ENCODE measurements around the gene ZBTB2. TPM values are rescaled to one million over a fixed set of nuclear protein-coding genes. Genes with fewer than 3 reads are reported as not detected.

ZBTB2 gene
- polyA plus RNA-seq, 1 of the 3 experiments (the other 2 are of a cell fraction) = 6.7 TPM

GRCh38 chr6:151375833-151376232 is 15.5 kb downstream of the ZBTB2 start:
- Histone ChIP-seq H3K4me2 (no peak overlapping the region), H3K9me2 (no peaks in the 10 kb centered on the region), H3K9ac (no peak overlapping the region), H4K20me1 (ENCODE audit: insufficient read depth) (no peaks in the 10 kb centered on the region), H3K4me1 (ENCODE audit: control insufficient read depth in 1 of 2, insufficient read depth in 2 of 2, low read depth in 1 of 2, low read length in 1 of 2) (peaks cover 0 to 14% of the 10 kb centered on the region in 2 experiments; a peak in 2 of 4 replicates), H3K79me2 (ENCODE audit: insufficient read depth) (peaks cover 66% of the 10 kb centered on the region), H2AFZ (ENCODE audit: low read depth) (no peak overlapping the region), H3K4me3 (ENCODE audit: low read depth in 2 of 2, low read length in 1 of 2) (no peak overlapping the region), H3K9me3 (no peaks in the 10 kb centered on the region), H3F3A (replicated peaks; ENCODE audit: insufficient read depth) (peaks cover 18% of the 10 kb centered on the region), H3K36me3 (replicated peaks in 1 of 2; ENCODE audit: control insufficient read depth in 1 of 2, insufficient read depth in 2 of 2, low read length in 1 of 2) (peaks cover 6 to 8% of the 10 kb centered on the region in 2 experiments), H3K27me3 (ENCODE audit: insufficient read depth) (no peaks in the 10 kb centered on the region), H3K27ac (ENCODE audit: low read depth in 2 of 2, low read length in 1 of 2) (no peak overlapping the region)
- DNase-seq = no peak
- ChIA-PET POLR2A (no interaction called here), CTCF (interaction anchor here (0.7 to 1.8 kb wide), 4 partner anchors 13 to 484 kb away, joined by 3 to 7 read pairs (median 3); no protein-coding TSS in a partner anchor)
- 82% methylated on average over 2 of the region's 2 CpGs for WGBS (ENCODE audit: low lambda C conversion rate)
- TF ChIP-seq FOSL2 (IDR thresholded peaks at IDR 0.05; ENCODE audit: borderline replicate concordance, low read depth) (no peak), RCOR1 (IDR thresholded peaks at IDR 0.05; ENCODE audit: low read length) (no peak), TAF1 (IDR thresholded peaks at IDR 0.05; ENCODE audit: borderline replicate concordance, low read depth, low read length) (no peak), YY1 (IDR thresholded peaks at IDR 0.05; ENCODE audit: low read depth) (no peak), IRF3 (IDR thresholded peaks at IDR 0.05; ENCODE audit: low read depth, low read length) (no peak), SMC3 (IDR thresholded peaks at IDR 0.05; ENCODE audit: low read depth, low read length) (no peak), RAD21 (IDR thresholded peaks at IDR 0.05; ENCODE audit: low read length) (no peak), SIN3A (IDR thresholded peaks at IDR 0.05; ENCODE audit: borderline replicate concordance, low read depth, low read length) (no peak), USF1 (IDR thresholded peaks at IDR 0.05; ENCODE audit: borderline replicate concordance, low read depth) (no peak), NRF1 (IDR thresholded peaks at IDR 0.05; ENCODE audit: low read depth, low read length) (no peak), TEAD4 (IDR thresholded peaks at IDR 0.05; ENCODE audit: borderline replicate concordance, insufficient read depth) (no peak), CHD2 (IDR thresholded peaks at IDR 0.05; ENCODE audit: low read length, partially characterized antibody) (no peak), ZBTB33 (IDR thresholded peaks at IDR 0.05; ENCODE audit: borderline replicate concordance, low read depth) (no peak), ELF1 (IDR thresholded peaks at IDR 0.05) (no peak), EZH2phosphoT487 (IDR thresholded peaks at IDR 0.05; ENCODE audit: borderline replicate concordance, low read depth) (no peak), MXI1 (IDR thresholded peaks at IDR 0.05; ENCODE audit: low read depth, low read length) (no peak), TCF12 (IDR thresholded peaks at IDR 0.05) (no peak), MAX (IDR thresholded peaks at IDR 0.05; ENCODE audit: low read depth) (no peak), POLR2AphosphoS5 (IDR thresholded peaks at IDR 0.05; ENCODE audit: low read depth, low read length) (no peak), RXRA (IDR thresholded peaks at IDR 0.05; ENCODE audit: borderline replicate concordance, low read depth) (no peak)

All from SK-N-SH (cell line).